Measurements from ENCODE around the gene LRIF1.

DNA sequence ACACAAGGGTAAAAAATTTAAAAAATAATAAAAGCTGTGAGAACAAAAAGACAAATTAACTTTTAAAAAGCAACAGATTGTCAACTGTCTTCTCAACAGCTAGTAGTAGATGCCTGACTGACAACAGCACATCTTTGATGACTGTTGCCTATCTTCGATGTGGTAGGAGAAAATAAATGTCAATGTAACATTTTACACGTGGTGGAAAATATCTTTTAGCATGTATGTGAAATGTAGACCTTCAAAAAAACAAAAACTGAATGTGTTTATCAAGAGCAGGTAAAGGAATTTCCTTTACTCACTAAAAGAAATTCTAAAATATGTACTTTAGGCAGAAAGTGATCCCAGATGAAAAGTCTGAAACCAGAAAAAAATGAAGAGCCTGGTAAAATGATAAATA lies 47.9 kb downstream of the LRIF1 start:
- TF ChIP-seq, protein P1, sequence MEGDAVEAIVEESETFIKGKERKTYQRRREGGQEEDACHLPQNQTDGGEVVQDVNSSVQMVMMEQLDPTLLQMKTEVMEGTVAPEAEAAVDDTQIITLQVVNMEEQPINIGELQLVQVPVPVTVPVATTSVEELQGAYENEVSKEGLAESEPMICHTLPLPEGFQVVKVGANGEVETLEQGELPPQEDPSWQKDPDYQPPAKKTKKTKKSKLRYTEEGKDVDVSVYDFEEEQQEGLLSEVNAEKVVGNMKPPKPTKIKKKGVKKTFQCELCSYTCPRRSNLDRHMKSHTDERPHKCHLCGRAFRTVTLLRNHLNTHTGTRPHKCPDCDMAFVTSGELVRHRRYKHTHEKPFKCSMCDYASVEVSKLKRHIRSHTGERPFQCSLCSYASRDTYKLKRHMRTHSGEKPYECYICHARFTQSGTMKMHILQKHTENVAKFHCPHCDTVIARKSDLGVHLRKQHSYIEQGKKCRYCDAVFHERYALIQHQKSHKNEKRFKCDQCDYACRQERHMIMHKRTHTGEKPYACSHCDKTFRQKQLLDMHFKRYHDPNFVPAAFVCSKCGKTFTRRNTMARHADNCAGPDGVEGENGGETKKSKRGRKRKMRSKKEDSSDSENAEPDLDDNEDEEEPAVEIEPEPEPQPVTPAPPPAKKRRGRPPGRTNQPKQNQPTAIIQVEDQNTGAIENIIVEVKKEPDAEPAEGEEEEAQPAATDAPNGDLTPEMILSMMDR (IDR thresholded peaks at IDR 0.05; ENCODE audit: borderline replicate concordance, extremely low read depth, low read length, poor library complexity, severe bottlenecking), result no peak
- no peak for TF ChIP-seq EZH2 (IDR thresholded peaks at IDR 0.05; ENCODE audit: borderline replicate concordance, low read depth, low read length, severe bottlenecking)

All from DND-41 (cell line).